Germinal center (tissue), 1 donor: ENCODE results near the gene ALDH3A2.
"Not testable (repeated sequence)": the region's sequence is repeated elsewhere in the genome, so short reads cannot be mapped to it uniquely, and the experiment has no call there.

Source experiments
- DNase-seq: peaks from one replicate; pipeline ENCODE4 v3.0.0; 2012; ENCODE audit warnings: mixed read lengths, low spot score

ALDH3A2 gene

GRCh38 chr17:19650826-19651225 lies 2.3 kb downstream of the ALDH3A2 start:
- no peak for DNase-seq

GRCh38 chr17:19651451-19652238 lies 3.1 kb downstream of the ALDH3A2 start:
- DNase-seq = no peak

GRCh38 chr17:19652595-19652994 lies 4.0 kb downstream of the ALDH3A2 start:
- no peak for DNase-seq

GRCh38 chr17:19654342-19654886 lies 5.9 kb downstream of the ALDH3A2 start:
- DNase-seq = no peak

GRCh38 chr17:19654896-19655295 lies 6.3 kb downstream of the ALDH3A2 start:
- DNase-seq = no peak

GRCh38 chr17:19656336-19656735 lies 7.8 kb downstream of the ALDH3A2 start:
- DNase-seq = no peak

GRCh38 chr17:19656851-19657581 lies 8.5 kb downstream of the ALDH3A2 start:
- DNase-seq = no peak

- DNase-seq = no peak
These were observed 11.0 kb downstream of the ALDH3A2 start for GRCh38 chr17:19659366-19660177.

- no peak for DNase-seq
These were observed 11.8 kb downstream of the ALDH3A2 start for GRCh38 chr17:19660219-19660870.

- DNase-seq = no peak
These were observed 12.6 kb downstream of the ALDH3A2 start for GRCh38 chr17:19661121-19661520.

- DNase-seq = no peak
These were observed 14.5 kb downstream of the ALDH3A2 start for GRCh38 chr17:19663097-19663496.

- no peak for DNase-seq
These were observed 15.7 kb downstream of the ALDH3A2 start for GRCh38 chr17:19664136-19664820.

GRCh38 chr17:19664821-19665181 lies 16.2 kb downstream of the ALDH3A2 start:
- DNase-seq = no peak

GRCh38 chr17:19669680-19670079 lies 21.1 kb downstream of the ALDH3A2 start:
- not testable (repeated sequence) for DNase-seq

- DNase-seq = peak; percentile 26
These were observed 22.4 kb downstream of the ALDH3A2 start for GRCh38 chr17:19670908-19671307.

- DNase-seq = no peak
These were observed 22.9 kb downstream of the ALDH3A2 start for GRCh38 chr17:19671433-19671832.

GRCh38 chr17:19672009-19672750 lies 23.6 kb downstream of the ALDH3A2 start:
- DNase-seq = no peak

GRCh38 chr17:19673623-19674022 lies 25.1 kb downstream of the ALDH3A2 start:
- DNase-seq = no peak

GRCh38 chr17:19676896-19677295 lies 28.3 kb downstream of the ALDH3A2 start:
- DNase-seq = no peak

GRCh38 chr17:19677736-19678379 lies 29.3 kb downstream of the ALDH3A2 start:
- no peak for DNase-seq
